Measurements from ENCODE around the gene NKX2-4. TPM values are rescaled to one million over a fixed set of nuclear protein-coding genes. Genes with fewer than 3 reads are reported as not detected.

NKX2-4 gene
- total and polyA plus RNA-seq, 9 of the 15 experiments (the other 6 are each of a cell fraction or from before 2014, with no cell fraction given) = not detected

DNA sequence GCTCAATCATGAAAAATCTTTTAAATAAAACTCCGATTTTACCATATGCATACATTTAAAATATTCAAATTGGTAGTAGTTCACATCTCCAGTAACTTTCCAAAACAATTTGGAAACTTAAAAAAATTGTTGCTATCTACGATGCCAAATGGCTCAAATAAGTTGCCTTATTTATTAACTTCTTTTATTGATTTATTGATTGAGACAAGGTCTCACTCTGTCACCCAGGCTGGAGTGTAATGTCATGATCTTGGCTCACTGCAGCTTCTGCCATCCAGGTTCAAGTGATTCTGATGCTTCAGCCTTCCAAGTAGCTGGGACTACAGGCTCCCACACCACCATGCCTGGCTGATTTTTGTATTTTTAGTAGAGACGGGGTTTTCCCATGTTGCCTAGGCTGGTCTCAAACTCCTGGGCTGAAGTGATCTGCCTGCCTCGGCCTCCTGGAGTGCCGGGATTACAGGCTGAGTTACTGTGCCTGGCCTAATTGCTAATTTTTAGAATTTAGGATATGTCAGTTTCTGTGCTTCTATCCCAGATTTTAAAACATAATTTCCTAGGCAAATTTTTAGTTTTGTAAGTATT is 12.9 kb downstream of the NKX2-4 start:
- POLR2A ChIA-PET = interaction anchor here (0.7 kb wide), 1 partner anchor 11 kb away, joined by 3 read pairs; no protein-coding TSS in a partner anchor
- ATAC-seq (no peak), DNase-seq (ENCODE audit: extremely low read depth in 1 of 4, low spot score in 3 of 4) (no peak), FAIRE-seq (no peak)
- no peaks in the 10 kb centered on the region for H3K27me3 ChIP-seq (ENCODE audit: control insufficient read depth in 2 of 2, insufficient read depth in 2 of 2, low read length in 2 of 2)
- CTCF ChIA-PET (ENCODE audit: low intra/inter-chr PET ratio) = no interaction called here
- no peaks in the 10 kb centered on the region for H3K9me1 ChIP-seq (ENCODE audit: control insufficient read depth, insufficient read depth, low read length)
- no peak overlapping the region for H3K4me3 ChIP-seq
- no peaks in the 10 kb centered on the region for H3K79me2 ChIP-seq (ENCODE audit: control insufficient read depth, insufficient read depth, low read length)
- WGBS (ENCODE audit: insufficient coverage, low coverage, missing lambda C conversion rate) = 100% methylated on average over 5 of the region's 5 CpGs
- H4K20me1 ChIP-seq (replicated peaks; ENCODE audit: control insufficient read depth, insufficient read depth, low read length) = no peaks in the 10 kb centered on the region
- no TSS peak for BruUV-seq (replicated peaks)
- H3K36me3 ChIP-seq (ENCODE audit: control insufficient read depth, insufficient read depth, low read length) = peaks cover 64% of the 10 kb centered on the region
- H3K27ac ChIP-seq (ENCODE audit: extremely low read depth, low read depth, low read length) = no peak overlapping the region
- no peaks in the 10 kb centered on the region for H3K9me3 ChIP-seq (replicated peaks; ENCODE audit: control insufficient read depth, insufficient read depth, low read depth, low read length)
- intact Hi-C loops (cut with micrococcal nuclease) (no loop called here), in situ Hi-C loops (cut with MboI) (no loop called here)
- no peak overlapping the region for H3K9ac ChIP-seq (ENCODE audit: insufficient read depth in 1 of 2, low read depth in 2 of 2, low read length in 2 of 2)
- H2AFZ ChIP-seq (ENCODE audit: low read depth, low read length) = no peak overlapping the region
- TF ChIP-seq, protein P1, sequence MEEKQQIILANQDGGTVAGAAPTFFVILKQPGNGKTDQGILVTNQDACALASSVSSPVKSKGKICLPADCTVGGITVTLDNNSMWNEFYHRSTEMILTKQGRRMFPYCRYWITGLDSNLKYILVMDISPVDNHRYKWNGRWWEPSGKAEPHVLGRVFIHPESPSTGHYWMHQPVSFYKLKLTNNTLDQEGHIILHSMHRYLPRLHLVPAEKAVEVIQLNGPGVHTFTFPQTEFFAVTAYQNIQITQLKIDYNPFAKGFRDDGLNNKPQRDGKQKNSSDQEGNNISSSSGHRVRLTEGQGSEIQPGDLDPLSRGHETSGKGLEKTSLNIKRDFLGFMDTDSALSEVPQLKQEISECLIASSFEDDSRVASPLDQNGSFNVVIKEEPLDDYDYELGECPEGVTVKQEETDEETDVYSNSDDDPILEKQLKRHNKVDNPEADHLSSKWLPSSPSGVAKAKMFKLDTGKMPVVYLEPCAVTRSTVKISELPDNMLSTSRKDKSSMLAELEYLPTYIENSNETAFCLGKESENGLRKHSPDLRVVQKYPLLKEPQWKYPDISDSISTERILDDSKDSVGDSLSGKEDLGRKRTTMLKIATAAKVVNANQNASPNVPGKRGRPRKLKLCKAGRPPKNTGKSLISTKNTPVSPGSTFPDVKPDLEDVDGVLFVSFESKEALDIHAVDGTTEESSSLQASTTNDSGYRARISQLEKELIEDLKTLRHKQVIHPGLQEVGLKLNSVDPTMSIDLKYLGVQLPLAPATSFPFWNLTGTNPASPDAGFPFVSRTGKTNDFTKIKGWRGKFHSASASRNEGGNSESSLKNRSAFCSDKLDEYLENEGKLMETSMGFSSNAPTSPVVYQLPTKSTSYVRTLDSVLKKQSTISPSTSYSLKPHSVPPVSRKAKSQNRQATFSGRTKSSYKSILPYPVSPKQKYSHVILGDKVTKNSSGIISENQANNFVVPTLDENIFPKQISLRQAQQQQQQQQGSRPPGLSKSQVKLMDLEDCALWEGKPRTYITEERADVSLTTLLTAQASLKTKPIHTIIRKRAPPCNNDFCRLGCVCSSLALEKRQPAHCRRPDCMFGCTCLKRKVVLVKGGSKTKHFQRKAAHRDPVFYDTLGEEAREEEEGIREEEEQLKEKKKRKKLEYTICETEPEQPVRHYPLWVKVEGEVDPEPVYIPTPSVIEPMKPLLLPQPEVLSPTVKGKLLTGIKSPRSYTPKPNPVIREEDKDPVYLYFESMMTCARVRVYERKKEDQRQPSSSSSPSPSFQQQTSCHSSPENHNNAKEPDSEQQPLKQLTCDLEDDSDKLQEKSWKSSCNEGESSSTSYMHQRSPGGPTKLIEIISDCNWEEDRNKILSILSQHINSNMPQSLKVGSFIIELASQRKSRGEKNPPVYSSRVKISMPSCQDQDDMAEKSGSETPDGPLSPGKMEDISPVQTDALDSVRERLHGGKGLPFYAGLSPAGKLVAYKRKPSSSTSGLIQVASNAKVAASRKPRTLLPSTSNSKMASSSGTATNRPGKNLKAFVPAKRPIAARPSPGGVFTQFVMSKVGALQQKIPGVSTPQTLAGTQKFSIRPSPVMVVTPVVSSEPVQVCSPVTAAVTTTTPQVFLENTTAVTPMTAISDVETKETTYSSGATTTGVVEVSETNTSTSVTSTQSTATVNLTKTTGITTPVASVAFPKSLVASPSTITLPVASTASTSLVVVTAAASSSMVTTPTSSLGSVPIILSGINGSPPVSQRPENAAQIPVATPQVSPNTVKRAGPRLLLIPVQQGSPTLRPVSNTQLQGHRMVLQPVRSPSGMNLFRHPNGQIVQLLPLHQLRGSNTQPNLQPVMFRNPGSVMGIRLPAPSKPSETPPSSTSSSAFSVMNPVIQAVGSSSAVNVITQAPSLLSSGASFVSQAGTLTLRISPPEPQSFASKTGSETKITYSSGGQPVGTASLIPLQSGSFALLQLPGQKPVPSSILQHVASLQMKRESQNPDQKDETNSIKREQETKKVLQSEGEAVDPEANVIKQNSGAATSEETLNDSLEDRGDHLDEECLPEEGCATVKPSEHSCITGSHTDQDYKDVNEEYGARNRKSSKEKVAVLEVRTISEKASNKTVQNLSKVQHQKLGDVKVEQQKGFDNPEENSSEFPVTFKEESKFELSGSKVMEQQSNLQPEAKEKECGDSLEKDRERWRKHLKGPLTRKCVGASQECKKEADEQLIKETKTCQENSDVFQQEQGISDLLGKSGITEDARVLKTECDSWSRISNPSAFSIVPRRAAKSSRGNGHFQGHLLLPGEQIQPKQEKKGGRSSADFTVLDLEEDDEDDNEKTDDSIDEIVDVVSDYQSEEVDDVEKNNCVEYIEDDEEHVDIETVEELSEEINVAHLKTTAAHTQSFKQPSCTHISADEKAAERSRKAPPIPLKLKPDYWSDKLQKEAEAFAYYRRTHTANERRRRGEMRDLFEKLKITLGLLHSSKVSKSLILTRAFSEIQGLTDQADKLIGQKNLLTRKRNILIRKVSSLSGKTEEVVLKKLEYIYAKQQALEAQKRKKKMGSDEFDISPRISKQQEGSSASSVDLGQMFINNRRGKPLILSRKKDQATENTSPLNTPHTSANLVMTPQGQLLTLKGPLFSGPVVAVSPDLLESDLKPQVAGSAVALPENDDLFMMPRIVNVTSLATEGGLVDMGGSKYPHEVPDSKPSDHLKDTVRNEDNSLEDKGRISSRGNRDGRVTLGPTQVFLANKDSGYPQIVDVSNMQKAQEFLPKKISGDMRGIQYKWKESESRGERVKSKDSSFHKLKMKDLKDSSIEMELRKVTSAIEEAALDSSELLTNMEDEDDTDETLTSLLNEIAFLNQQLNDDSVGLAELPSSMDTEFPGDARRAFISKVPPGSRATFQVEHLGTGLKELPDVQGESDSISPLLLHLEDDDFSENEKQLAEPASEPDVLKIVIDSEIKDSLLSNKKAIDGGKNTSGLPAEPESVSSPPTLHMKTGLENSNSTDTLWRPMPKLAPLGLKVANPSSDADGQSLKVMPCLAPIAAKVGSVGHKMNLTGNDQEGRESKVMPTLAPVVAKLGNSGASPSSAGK (IDR thresholded peaks at IDR 0.05) = no peak
- TF ChIP-seq ZNF184 (CRISPR knock-in tag; IDR thresholded peaks at IDR 0.05) (no peak), CBX1 (IDR thresholded peaks at IDR 0.05; ENCODE audit: low read depth) (no peak)
- TF ChIP-seq, protein P2, sequence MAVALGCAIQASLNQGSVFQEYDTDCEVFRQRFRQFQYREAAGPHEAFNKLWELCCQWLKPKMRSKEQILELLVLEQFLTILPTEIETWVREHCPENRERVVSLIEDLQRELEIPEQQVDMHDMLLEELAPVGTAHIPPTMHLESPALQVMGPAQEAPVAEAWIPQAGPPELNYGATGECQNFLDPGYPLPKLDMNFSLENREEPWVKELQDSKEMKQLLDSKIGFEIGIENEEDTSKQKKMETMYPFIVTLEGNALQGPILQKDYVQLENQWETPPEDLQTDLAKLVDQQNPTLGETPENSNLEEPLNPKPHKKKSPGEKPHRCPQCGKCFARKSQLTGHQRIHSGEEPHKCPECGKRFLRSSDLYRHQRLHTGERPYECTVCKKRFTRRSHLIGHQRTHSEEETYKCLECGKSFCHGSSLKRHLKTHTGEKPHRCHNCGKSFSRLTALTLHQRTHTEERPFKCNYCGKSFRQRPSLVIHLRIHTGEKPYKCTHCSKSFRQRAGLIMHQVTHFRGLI (CRISPR knock-in tag; IDR thresholded peaks at IDR 0.05) = no peak
- no peaks in the 10 kb centered on the region for H3K4me1 ChIP-seq (replicated peaks in 1 of 2; ENCODE audit: control insufficient read depth in 2 of 2, insufficient read depth in 2 of 2, low read length in 2 of 2)
- no peak overlapping the region for H3K4me2 ChIP-seq (ENCODE audit: insufficient read depth, low read length)
